SIG-M5 treated with dmso at 0.1 percent for 504 hours (cell line): ENCODE measurements around the gene ASMTL.
"Not testable (repeated sequence)": the region's sequence is repeated elsewhere in the genome, so short reads cannot be mapped to it uniquely, and the experiment has no call there.

Experiments used
- DNase-seq: peaks from one replicate; lab custom pipeline; 2025; ENCODE audit not compliant: unreplicated experiment; lab: John Stamatoyannopoulos, UW

The ASMTL gene

DNA sequence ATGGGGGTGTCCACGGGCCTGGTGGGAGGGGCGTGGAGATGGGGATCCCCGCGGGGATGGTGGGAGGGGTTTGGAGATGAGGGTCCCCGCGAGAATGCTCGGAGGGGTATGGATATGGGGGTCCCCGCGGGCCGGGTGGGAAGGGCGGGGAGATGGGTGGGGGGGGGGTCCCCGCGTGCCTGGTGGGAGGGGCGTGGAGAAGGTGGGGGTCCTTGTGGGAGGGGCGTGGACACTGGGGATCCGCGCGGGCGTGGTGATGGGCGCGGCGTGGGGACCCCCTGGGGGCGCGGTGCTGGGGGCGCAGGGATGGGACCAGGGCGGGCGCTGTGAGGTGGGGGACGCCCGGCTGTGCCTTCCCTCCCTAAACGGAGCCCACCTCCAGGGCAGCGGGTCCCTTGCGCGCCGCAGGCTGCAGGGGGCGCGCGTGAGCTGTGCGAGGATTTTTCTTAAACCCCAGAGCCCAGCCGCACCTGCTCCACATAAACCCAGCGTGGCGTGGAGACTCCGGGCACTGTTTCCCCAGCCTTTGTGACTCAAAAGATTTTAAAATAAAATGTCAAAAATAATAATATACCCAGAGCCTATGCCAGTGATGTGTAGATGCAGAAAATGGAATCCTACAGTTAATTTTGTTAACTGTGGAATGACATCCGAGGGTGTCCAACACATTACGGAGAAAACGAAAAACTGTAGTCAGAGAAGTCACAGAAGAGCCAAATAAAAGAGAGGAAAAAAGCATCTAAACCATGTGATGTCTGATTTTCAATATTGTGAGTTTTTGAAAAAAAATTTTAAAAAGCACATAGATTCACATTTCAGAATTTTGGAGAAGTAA is 1.5 kb upstream of the ASMTL start:
- no peak for DNase-seq

DNA sequence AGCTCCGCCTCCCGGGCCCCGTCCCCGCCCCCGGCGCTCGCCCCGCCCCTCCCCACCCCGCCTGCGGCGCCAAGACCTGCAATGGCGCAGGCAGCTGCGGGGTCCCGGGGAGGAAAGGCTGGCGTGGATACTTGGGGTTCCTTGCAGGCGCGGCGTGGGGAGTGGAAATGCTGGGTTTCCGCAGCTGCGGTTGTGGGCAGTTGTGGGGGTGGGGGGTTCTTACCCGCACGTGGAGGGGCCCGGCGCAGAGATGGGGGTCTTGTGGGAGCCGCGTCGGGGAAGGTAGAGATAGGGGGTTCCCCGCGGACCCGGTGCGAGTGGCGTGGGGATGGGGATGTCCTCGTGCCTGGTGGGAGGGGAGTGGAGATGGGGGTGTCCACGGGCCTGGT is 680 bp upstream of the ASMTL start:
- DNase-seq, result no peak

DNA sequence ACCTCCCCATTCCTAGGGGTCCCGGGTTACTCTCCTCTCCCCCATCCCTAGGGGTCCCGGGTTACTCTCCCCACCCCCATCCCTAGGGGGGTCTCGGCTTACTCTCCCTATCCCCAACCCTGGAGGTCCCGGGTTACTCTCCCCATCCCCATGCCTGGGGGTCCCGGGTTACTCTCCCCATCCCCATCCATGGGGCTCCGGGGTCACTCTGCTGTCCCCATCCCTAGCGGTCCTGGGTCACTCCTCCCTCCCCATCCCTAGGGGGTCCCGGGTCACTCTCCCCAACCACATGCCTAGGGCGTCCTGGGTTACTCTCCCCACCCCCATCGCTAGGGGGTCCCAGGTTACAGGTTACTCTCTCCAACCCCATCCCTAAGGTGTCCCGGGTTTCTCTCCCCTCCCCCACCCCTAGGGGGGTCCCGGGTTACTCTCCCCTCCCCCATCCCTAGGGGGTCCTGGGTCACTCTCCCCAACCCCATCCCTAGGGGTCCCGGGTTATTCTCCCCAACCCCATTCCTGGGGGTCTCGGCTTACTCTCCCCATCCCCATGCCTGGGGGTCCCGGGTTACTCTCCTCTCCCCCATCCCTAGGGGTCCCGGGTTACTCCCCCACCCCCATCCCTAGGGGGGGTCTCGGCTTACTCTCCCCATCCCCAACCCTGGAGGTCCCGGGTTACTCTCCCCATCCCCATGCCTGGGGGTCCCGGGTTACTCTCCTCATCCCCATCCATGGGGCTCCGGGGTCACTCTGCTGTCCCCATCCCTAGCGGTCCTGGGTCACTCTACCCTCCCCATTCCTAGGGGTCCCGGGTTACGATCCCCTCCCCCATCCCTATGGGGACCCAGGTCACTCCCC is 821 bp downstream of the ASMTL start:
- DNase-seq, result no peak

DNA sequence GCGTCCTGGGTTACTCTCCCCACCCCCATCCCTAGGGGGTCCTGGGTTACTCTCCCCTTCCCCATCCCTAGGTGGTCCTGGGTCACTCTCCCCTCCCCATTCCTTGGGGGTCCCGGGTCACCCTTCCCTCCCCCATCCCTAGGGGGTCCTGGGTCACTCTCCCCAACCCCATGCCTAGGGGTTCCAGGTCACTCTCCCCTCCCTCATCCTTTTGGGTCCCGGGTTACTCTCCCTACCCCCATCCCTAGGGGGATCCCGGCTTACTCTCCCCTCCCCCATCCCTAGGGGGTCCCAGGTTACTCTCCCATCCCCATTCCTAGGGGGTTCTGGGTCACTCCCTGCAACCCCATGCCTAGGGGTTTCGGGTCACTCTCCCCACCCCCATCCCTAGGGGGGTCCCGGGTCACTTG is 1.5 kb downstream of the ASMTL start:
- DNase-seq, result no peak

DNA sequence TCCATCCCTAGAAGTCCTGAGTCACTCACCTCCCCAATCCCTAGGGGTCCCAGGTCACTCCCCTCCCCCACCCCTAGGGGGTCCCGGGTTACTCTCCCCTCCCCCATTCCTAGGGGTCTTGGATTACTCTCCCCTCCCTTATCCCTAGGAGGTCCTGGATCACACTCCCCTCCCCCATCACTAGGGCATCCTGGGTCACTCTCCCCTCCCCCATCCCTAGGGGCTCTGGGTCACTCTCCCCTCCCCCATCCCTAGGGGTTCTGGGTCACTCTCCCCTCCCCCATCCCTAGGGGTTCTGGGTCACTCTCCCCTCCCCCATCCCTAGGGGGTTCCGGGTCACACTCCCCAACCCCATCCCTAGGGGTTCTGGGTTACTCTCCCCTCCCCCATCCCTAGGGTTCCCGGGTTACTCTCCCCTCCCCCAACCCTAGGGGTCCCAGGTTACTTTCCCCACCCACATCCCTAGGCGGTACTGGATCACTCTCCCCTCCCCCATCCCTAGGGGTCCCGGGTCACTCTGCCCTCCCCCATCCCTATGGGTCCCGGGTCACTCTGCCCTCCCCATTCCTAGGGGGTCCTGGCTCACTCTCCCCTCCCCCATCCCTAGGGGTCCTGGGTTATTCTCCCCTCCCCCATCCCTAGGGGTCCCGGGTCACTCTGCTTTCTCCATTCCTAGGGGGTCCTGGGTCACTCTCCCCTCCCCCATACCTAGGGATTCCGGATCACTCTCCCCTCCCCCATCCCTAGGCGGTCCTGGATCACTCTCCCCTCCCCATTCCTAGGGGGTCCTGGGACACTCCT is 2.1 kb downstream of the ASMTL start:
- DNase-seq, result no peak

DNA sequence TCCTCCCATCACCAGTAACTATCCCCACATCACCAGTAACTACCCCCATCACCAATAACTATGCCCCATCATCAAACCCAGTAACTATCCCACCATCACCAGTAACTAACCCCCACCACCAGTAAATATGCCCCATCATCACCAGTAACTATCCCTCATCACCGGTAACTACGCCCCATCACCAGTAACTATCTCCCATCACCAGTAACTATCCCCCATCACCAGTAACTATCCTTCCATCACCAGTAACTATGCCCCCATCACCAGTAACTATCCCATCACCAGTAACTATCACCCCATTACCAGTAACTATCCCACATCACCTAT is 2.9 kb downstream of the ASMTL start:
- no peak for DNase-seq

DNA sequence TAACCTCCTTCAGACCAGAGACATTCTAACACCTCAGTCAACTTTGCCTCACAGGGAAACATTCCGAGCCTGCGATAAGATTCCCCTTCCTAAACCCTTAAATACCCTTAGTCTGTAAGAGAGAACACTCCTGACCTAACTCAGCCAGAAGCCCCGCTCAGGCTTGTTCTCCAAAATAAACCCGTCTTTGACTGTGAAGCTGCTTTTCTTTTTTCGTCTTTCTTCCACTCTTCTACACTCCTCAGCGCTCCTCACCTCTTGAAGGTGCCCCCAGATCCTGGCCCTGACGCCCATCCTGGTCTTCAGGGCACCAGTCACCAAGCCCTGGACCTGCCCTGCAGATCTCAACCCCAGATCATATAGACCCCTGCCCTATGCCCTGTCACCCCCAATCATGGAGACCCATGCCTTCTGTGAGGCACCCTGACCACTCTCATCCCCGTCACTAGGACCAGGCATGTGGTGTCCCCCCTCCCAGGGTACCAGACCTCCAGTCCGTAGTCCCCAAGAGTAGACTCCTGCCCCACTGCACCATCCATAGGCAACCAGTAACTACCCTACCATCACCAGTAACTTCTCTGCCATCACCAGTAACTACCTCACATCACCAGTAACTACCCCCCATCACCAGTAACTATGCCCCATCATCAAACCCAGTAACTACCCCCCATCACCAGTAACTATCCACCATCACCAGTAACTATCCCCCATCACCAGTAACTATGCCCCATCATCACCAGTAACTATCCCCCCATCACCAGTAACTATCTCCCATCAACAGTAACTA is 3.5 kb downstream of the ASMTL start:
- DNase-seq, result no peak

DNA sequence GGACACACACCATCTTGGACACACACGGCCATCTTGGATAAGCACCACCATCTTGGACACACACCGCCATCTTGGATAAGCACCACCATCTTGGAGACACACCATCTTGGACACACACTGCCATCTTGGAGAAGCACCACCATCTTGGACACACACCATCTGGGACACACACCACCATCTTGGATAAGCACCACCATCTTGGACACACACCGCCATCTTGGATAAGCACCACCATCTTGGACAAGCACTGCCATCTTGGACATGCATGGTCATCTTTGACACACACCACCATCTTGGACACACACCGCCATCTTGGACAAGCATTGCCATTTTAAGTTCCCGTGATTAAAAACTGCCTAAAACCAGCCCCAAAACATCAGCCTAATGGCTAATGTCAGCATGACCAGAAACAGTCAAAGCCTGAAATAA is 4.1 kb downstream of the ASMTL start:
- DNase-seq, result not testable (repeated sequence)

DNA sequence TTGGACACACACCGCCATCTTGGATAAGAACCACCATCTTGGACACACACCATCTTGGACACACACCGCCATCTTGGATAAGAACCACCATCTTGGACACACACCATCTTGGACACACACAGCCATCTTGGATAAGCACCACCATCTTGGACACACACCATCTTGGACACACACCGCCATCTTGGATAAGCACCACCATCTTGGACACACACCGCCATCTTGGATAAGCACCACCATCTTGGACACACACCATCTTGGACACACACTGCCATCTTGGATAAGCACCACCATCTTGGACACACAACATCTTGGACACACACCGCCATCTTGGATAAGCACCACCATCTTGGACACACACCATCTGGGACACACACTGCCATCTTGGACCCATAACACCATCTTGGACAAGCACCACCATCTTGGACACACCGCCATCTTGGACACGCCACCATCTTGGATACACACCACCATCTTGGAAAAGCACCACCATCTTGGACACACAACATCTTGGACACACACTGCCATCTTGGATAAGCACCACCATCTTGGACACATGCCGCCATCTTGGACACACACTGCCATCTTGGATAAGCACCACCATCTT is 4.6 kb downstream of the ASMTL start:
- DNase-seq, result not testable (repeated sequence)

DNA sequence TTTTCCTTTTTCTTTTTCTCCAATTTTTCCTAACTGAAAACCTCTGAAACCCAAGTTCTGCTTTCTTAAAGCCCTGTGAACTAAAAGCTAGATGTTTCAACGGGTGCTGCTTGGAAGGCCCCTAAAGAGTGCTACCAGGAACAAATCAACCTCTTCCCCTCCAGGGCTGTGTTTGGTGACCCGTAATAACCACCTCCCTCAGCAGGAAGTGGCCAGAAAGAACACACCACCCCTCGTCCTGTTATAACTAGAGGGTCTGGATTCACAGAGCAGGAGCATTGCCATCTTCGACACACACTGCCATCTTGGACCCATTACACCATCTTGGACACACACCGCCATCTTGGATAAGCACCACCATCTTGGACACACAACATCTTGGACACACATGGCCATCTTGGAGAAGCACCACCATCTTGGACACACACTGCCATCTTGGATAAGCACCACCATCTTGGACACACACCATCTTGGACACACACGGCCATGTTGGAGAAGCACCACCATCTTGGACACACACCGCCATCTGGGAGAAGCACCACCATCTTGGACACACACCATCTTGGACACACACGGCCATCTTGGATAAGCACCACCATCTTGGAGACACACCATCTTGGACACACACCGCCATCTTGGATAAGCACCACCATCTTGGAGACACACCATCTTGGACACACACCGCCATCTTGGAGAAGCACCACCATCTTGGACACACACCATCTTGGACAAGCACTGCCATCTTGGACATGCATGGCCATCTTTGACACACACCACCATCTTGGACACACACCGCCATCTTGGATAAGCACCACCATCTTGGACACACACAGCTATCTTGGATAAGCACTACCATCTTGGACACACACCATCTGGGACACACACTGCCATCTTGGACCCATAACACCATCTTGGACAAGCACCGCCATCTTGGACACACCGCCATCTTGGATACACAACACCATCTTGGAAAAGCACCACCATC is 5.4 kb downstream of the ASMTL start:
- DNase-seq, result not testable (repeated sequence)

DNA sequence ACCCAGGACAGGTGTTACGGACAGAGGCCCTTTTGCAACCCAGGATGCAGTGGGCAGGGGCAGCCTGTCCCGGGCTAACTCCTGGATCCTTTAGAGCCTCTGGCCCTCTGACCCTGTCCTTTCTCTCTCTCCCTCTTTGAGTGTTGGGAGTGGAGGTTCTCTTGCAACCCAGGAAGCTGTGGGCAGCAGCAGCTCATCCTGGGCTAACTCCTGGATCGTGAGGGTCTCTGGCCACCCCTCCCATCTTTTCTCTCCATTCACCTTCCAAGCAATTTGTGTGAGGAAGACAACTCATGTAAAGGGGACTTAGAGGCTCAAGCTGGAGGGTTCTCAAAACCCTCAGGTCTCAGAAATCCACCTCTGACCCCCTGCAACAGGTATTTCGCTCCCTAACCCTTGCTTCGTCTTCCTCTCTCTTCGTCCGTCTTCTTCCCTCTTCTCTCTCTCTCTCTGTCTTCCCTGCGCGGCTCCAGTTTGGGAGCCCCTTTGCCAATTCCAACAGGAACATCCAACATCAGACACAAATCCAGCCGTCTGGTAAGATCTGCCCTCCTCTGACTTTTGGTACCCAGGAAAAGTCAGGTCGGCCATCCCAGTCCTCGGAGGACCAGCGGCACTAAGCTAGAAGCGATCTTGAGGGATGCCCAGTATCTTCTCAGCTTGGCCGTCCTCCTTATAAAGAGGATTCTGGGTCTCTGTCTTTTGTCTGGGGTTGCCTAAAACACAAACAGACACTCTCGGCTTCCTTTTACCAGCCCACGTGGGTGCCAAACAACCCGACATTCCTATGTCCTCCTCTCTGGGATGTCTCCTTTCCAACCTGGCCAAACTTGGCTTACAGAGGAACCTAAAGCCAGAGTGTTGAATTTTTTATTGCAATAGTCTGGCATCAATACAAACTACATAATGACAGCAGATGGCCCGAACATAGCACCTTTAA is 7.9 kb downstream of the ASMTL start:
- DNase-seq, result no peak

DNA sequence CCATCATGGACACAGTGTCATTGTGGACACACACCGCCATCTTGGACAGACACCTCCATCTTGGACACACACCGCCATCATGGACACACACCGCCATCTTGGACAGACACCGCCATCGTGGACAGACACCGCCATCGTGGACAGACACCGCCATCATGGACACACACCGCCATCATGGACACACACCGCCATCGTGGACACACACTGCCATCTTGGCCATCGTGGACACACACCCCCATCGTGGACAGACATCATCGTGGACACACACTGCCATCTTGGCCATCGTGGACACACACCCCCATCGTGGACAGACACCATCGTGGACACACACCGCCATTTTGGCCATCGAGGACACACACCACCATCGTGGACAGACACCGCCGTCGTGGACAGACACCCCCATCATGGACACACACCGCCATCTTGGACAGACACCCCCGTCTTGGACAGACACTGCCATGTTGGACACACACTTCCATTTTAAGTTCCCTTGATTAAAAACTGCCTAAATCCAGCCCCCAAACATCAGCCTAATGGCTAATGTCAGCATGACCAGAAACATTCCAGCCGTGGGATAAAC is 9.1 kb downstream of the ASMTL start:
- DNase-seq, result no peak

DNA sequence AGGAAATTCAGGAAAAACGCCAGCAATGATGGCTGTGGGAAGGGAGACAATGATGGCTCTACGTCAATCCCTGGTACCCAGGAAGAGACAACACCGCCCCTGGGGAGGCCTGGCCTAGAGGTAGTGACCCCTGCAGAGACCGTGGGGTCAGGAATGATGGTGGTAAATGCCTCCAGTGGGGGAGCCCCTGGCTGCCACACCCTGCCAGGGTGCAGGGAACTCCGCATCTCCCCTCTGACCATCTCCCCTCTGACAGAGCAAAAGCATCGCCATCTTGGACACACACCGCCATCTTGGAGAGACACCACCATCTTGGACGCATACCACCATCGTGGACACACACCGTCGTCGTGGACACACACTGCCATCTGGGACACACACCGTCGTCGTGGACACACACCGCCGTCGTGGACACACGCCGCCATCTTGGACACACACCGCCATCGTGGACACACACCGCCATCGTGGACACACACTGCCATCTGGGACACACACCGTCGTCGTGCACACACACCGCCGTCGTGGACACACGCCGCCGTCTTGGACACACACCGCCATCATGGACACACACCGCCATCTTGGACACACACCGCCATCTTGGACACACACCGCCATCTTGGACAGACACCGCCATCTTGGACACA is 9.9 kb downstream of the ASMTL start:
- DNase-seq, result no peak

DNA sequence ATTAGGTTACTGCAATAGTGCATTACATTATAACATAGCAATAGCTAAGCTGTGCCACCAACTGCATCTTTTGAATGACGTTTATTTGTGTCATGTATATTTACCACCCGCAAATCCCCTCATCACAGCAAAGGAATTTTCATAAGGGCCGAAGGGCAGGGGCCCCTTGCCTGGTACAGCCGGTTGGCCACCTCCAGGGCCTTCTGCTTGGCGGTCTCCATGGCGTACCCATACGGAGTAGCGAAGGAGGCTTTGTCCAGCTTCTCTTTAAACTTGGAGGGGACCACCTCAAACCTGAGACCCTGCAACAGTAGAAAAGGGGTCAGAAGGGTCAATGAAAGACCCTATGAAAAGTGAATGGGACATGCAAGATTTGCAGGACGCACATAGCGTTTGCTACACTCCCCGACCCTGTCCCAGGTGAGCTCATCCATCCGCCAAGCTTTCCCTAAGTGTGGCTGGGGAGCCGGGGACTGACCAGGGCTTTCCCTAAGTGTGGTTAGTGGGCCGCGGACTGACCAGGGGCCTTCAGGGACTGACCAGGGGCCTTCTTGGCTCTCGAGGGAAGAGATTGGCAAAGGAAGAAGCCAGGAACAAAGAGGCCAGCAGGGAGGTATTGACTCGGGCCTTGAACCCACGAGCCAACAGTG is 10.6 kb downstream of the ASMTL start:
- no peak for DNase-seq

DNA sequence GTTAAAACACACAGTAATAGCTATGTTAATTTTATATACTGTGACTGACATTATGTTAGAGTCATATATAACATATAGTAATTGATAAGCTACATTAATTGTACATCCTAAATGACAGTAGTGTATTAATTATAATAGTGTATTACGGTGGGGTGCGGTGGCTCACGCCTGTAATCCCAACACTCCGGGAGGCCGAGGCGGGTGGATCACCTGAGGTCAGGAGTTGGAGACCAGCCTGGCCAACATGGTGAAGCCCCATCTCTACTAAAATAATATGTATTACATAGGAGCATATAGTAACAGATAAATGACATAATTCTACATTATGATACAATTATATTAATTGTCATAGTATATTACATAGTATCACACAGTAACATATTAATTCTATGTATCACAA is 12.2 kb downstream of the ASMTL start:
- DNase-seq, result no peak

DNA sequence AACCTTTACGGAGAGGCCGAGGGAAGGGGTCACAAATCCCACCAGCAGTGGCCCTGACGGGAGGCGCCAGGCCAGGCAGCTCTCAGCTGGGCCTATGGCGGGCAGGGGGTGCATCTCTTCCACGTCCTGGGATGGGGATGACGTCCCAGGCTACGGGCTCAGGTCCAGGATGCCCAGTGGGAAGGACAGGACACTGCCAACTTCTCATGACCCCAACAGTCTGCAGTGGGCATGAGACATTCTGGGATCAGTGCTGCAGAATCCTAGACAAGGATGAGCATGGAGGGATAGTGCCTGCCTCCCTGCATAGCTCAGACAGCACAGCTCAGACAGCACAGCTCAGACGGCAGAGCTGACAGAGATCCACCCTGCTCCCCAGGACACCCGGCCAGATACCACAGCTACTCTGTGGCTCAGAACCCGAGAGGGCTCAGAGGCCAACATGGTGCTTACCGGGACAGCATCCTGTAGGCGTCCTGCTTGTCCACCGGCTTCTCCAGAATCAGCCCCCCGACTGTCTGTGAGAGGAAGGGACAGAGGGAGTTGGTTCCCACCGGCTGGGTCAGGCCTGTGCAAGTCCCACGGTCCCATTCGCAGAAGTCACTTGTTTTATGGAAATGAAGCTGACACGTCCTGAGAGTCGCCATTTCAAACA is 17.3 kb downstream of the ASMTL start:
- DNase-seq, result no peak
